K562 (cell line): Measurements from ENCODE around the gene EIF5B. TPM values are rescaled to one million over a fixed set of nuclear protein-coding genes. Genes with fewer than 3 reads are reported as not detected.

Experiments used
- BACH1 ChIP-seq: fragments of 200-800 bp; sonication (Bioruptor generic); IDR thresholded peaks from 2 replicates; pipeline ENCODE4 v1.6.1; 2016; ENCODE audit warnings: missing genetic modification characterization, missing compliant biosample characterization
- BCLAF1 ChIP-seq, 2 experiments: fragments of 450-650 bp in 1 of 2; IDR thresholded peaks; 2 replicates each; pipeline ENCODE4 v1.6.1; 2011 to 2017; ENCODE audit warnings: low read depth in 2 of 2, antibody characterized with exemption in 1 of 2, borderline replicate concordance in 1 of 2, low read length in 1 of 2, mild to moderate bottlenecking in 1 of 2, mixed read lengths in 1 of 2; ENCODE audit not compliant: control insufficient read depth in 1 of 2
- BRF1 ChIP-seq: IDR thresholded peaks from 3 replicates; pipeline ENCODE4 v1.6.1; 2011; ENCODE audit warnings: borderline replicate concordance, mild to moderate bottlenecking; ENCODE audit not compliant: insufficient read length; ENCODE audit errors: extremely low read depth
- CBX1 ChIP-seq: sonication (generic); IDR thresholded peaks from 2 replicates; pipeline ENCODE4 v1.6.1; 2016; ENCODE audit warnings: antibody characterized with exemption, low read depth, mild to moderate bottlenecking
- CEBPG ChIP-seq, 3 experiments: fragments of 200-800 bp in 1 of 3; sonication (Bioruptor generic) in 1 of 3; sonication (generic) in 1 of 3; formaldehyde crosslinking in 1 of 3; IDR thresholded peaks in 2 of 3; conservative IDR thresholded peaks in 1 of 3; 2 replicates each; pipeline versions ENCODE4 v1.6.1 to v1.8.0; 2016 to 2022; ENCODE audit warnings: missing compliant biosample characterization in 2 of 3, missing genetic modification characterization in 2 of 3, mild to moderate bottlenecking in 1 of 3, missing genetic modification reagents in 1 of 3
- DACH1 ChIP-seq: fragments of 450-650 bp; IDR thresholded peaks from 2 replicates; pipeline ENCODE4 v1.6.1; 2018; ENCODE audit not compliant: partially characterized antibody
- FIP1L1 ChIP-seq: fragments of 200-400 bp; formaldehyde crosslinking; IDR thresholded peaks from 2 replicates; pipeline ENCODE4 v1.6.1; 2018; ENCODE audit warnings: mild to moderate bottlenecking, low read depth, low read length; ENCODE audit not compliant: poor library complexity, severe bottlenecking
- GABPB1 ChIP-seq: sonication (generic); formaldehyde crosslinking; IDR thresholded peaks from 2 replicates; pipeline ENCODE4 v1.8.0; 2022; ENCODE audit warnings: mild to moderate bottlenecking, missing genetic modification reagents
- KAT2B ChIP-seq: IDR thresholded peaks from one replicate; pipeline ENCODE4 v1.6.1; 2012; ENCODE audit warnings: low read depth, mild to moderate bottlenecking, control low read depth, inconsistent platforms, low read length, moderate library complexity
- MEIS2 ChIP-seq: fragments of 450-650 bp; IDR thresholded peaks from 2 replicates; pipeline ENCODE4 v1.6.1; 2014; ENCODE audit warnings: mild to moderate bottlenecking; ENCODE audit not compliant: partially characterized antibody
- MTA3 ChIP-seq: fragments of 450-650 bp; formaldehyde crosslinking; IDR thresholded peaks from 2 replicates; pipeline ENCODE4 v1.6.1; 2017; ENCODE audit warnings: mild to moderate bottlenecking, borderline replicate concordance
- POLR2G ChIP-seq: fragments of 200-400 bp; formaldehyde crosslinking; IDR thresholded peaks from 2 replicates; pipeline ENCODE4 v1.6.1; 2017; ENCODE audit warnings: low read depth, mild to moderate bottlenecking, antibody characterized with exemption, low read length, moderate library complexity
- RAD21 ChIP-seq, 2 experiments: fragments of 250-450 bp in 1 of 2; fragments of 450-650 bp in 1 of 2; sonication (Bioruptor Pico) in 1 of 2; formaldehyde crosslinking in 1 of 2; IDR thresholded peaks in 1 of 2; conservative IDR thresholded peaks in 1 of 2; 2 replicates each; pipeline versions ENCODE4 v1.4.0 to v1.8.0; 2020 to 2022; ENCODE audit warnings: mild to moderate bottlenecking in 2 of 2, moderate library complexity in 1 of 2
- SMARCA5 ChIP-seq: fragments of 450-650 bp; IDR thresholded peaks from 2 replicates; pipeline ENCODE4 v1.6.1; 2016
- SREBF1 ChIP-seq: fragments of 150-350 bp; IDR thresholded peaks from 2 replicates; pipeline ENCODE4 v1.6.1; 2014; ENCODE audit warnings: antibody characterized with exemption, low read depth, low read length, borderline replicate concordance
- TOE1 ChIP-seq, 2 experiments: fragments of 450-650 bp in 1 of 2; sonication (generic) in 1 of 2; formaldehyde crosslinking in 1 of 2; IDR thresholded peaks; 2 replicates each; pipeline versions ENCODE4 v1.7.1 to v1.8.0; 2016 to 2022; ENCODE audit warnings: borderline replicate concordance in 2 of 2, mild to moderate bottlenecking in 2 of 2, antibody characterized with exemption in 1 of 2, inconsistent platforms in 1 of 2, low read depth in 1 of 2, missing genetic modification reagents in 1 of 2, moderate library complexity in 1 of 2
- ZC3H11A ChIP-seq: IDR thresholded peaks from 2 replicates; pipeline ENCODE4 v1.6.1; 2012; ENCODE audit warnings: low read depth, low read length, improper control_type of control experiment
- ZNF511 ChIP-seq: sonication (generic); formaldehyde crosslinking; IDR thresholded peaks from 2 replicates; pipeline ENCODE4 v1.8.0; 2022; ENCODE audit warnings: mild to moderate bottlenecking, missing genetic modification reagents
- ZNF75A ChIP-seq: fragments of 450-650 bp; formaldehyde crosslinking; IDR thresholded peaks from 2 replicates; pipeline ENCODE4 v1.4.0; 2020; ENCODE audit warnings: mild to moderate bottlenecking
- ZSCAN32 ChIP-seq: fragments of 450-650 bp; formaldehyde crosslinking; IDR thresholded peaks from 2 replicates; pipeline ENCODE4 v1.4.0; 2020; ENCODE audit warnings: mild to moderate bottlenecking, moderate library complexity
- polyA plus RNA-seq, 8 experiments: library from polyadenylated mRNA; depleted of rRNA in 4 of 8; stranded (reverse) in 5 of 8; unstranded in 3 of 8; fragments of >200 nt; fragmentation: Nextera tagmentation in 2 of 8; fragmentation: Illumina TruSeq in 1 of 8; extraction: Ambion mirVana in 2 of 8; extraction: Trizol in 1 of 8; gene quantifications; 2 replicates each; pipeline versions ENCODE4 v1.2.1 to v1.2.3, GENCODE V29; 2011 to 2014; ENCODE audit warnings: inconsistent platforms in 1 of 8, missing spikeins in 1 of 8
- total RNA-seq, 7 experiments: library from RNA; depleted of rRNA in 6 of 7; stranded (reverse); fragments of >200 nt in 6 of 7; fragmentation: Illumina TruSeq in 2 of 7; extraction: Trizol in 2 of 7; gene quantifications; 2 replicates each; pipeline versions ENCODE4 v1.2.1 to v1.2.3, GENCODE V29; 2011 to 2021; ENCODE audit warnings: low replicate concordance in 1 of 7
- TF ChIP-seq, protein P1 (sequence below): fragments of 450-650 bp; formaldehyde crosslinking; IDR thresholded peaks from 2 replicates; pipeline ENCODE4 v1.4.0; 2020; ENCODE audit warnings: mild to moderate bottlenecking, mixed read lengths
- TF ChIP-seq, protein P2 (sequence below), 2 experiments: fragments of 450-650 bp; IDR thresholded peaks; 2 replicates each; pipeline ENCODE4 v1.6.1; 2016

The EIF5B gene
- total and polyA plus RNA-seq, 9 of the 15 experiments (the other 6 are each of a cell fraction or from before 2014, with no cell fraction given), result 26.5 to 143 (median 47.7) TPM

DNA sequence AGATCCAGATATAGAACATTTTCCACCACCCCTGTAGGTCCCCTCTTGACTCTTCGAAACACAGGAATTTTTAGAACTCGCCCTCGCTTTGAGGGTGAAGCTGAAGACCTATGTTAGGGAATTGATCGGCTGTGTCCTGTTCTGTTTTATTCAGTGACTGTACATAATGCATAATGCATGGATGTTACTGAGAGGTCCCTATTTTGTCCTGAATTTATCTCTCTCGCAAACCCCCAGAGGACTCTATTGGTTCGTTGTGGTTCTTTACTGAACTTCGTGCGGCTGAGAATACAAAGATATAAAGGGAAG lies 431 bp upstream of the EIF5B start (continued):
- TF ChIP-seq BACH1 (no peak), MTA3 (no peak), GABPB1 (no peak), CEBPG (CRISPR knock-in tag; IDR thresholded peaks at IDR 0.05) (no peak), CEBPG (tag; conservative IDR thresholded peaks at IDR 0.05 in 1 of 2, IDR thresholded peaks at IDR 0.05 in 1 of 2) (no peak), SREBF1 (no peak), FIP1L1 (no peak), TOE1 (IDR thresholded peaks at IDR 0.05; ENCODE audit: borderline replicate concordance) (no peak), TOE1 (CRISPR knock-in tag; IDR thresholded peaks at IDR 0.05; ENCODE audit: borderline replicate concordance, low read depth) (no peak), ZNF75A (CRISPR knock-in tag) (no peak), ZNF511 (CRISPR knock-in tag) (no peak), BRF1 (no peak), CBX1 (no peak), SMARCA5 (no peak), MEIS2 (no peak), DACH1 (no peak), RAD21 (CRISPR knock-in tag; conservative IDR thresholded peaks at IDR 0.05 in 1 of 2, IDR thresholded peaks at IDR 0.05 in 1 of 2) (no peak), ZSCAN32 (no peak), POLR2G (no peak), BCLAF1 (IDR thresholded peaks at IDR 0.05; ENCODE audit: borderline replicate concordance in 1 of 2, control insufficient read depth in 1 of 2, low read depth in 2 of 2, low read length in 1 of 2) (no peak), KAT2B (no peak), ZC3H11A (no peak)
- TF ChIP-seq, protein P1, sequence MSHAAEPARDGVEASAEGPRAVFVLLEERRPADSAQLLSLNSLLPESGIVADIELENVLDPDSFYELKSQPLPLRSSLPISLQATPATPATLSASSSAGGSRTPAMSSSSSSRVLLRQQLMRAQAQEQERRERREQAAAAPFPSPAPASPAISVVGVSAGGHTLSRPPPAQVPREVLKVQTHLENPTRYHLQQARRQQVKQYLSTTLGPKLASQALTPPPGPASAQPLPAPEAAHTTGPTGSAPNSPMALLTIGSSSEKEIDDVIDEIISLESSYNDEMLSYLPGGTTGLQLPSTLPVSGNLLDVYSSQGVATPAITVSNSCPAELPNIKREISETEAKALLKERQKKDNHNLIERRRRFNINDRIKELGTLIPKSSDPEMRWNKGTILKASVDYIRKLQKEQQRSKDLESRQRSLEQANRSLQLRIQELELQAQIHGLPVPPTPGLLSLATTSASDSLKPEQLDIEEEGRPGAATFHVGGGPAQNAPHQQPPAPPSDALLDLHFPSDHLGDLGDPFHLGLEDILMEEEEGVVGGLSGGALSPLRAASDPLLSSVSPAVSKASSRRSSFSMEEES (CRISPR knock-in tag), result no peak
- TF ChIP-seq, protein P2, sequence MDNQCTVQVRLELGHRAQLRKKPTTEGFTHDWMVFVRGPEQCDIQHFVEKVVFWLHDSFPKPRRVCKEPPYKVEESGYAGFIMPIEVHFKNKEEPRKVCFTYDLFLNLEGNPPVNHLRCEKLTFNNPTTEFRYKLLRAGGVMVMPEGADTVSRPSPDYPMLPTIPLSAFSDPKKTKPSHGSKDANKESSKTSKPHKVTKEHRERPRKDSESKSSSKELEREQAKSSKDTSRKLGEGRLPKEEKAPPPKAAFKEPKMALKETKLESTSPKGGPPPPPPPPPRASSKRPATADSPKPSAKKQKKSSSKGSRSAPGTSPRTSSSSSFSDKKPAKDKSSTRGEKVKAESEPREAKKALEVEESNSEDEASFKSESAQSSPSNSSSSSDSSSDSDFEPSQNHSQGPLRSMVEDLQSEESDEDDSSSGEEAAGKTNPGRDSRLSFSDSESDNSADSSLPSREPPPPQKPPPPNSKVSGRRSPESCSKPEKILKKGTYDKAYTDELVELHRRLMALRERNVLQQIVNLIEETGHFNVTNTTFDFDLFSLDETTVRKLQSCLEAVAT (IDR thresholded peaks at IDR 0.05), result peak in 1 of 2 experiments; percentile 2; a peak in 1 of 4 replicates
